ENCODE measurements around the gene SHLD1.

The SHLD1 gene

GRCh38 chr20:5913166-5913565 lies 163.0 kb downstream of the SHLD1 start:
- TF ChIP-seq EZH2phosphoT487 (conservative IDR thresholded peaks at IDR 0.05; ENCODE audit: low read length) (no peak), CTCF (IDR thresholded peaks at IDR 0.05; ENCODE audit: insufficient read depth, low read length, poor library complexity, severe bottlenecking) (no peak)
- Histone ChIP-seq H3K9ac (ENCODE audit: low read length) (no peak overlapping the region), H3K4me2 (ENCODE audit: low read depth, low read length, poor library complexity, severe bottlenecking) (no peak overlapping the region), H3K4me3 (ENCODE audit: insufficient read depth, low read length, poor library complexity, severe bottlenecking) (no peak overlapping the region), H3K9me3 (ENCODE audit: insufficient read depth, low read length) (no peaks in the 10 kb centered on the region), H3K36me3 (ENCODE audit: low read length) (no peaks in the 10 kb centered on the region), H3K79me2 (ENCODE audit: insufficient read depth, low read length) (no peaks in the 10 kb centered on the region), H2AFZ (ENCODE audit: low read depth, low read length, severe bottlenecking) (no peak overlapping the region), H3K27me3 (ENCODE audit: low read length) (no peaks in the 10 kb centered on the region), H3K27ac (ENCODE audit: low read depth, low read length) (no peak overlapping the region), H4K20me1 (ENCODE audit: low read depth, low read length) (no peaks in the 10 kb centered on the region), H3F3A (ENCODE audit: insufficient read depth) (peaks cover 5% of the 10 kb centered on the region; the same call in 1 of the 2 replicates), H3K9me2 (replicated peaks; ENCODE audit: insufficient read depth, low read length) (no peaks in the 10 kb centered on the region)
